HUDEP-2 (cell line): Measurements from ENCODE around the gene MSL1.

Experiments used
- DNase-seq, 76 experiments: peaks; one replicate each; lab custom pipeline; 2025; ENCODE audit not compliant: unreplicated experiment in 76 of 76; lab: John Stamatoyannopoulos, UW

Gene MSL1

GRCh38 chr17:40090237-40091119, 31.3 kb upstream of the MSL1 start:
- no peak for DNase-seq

GRCh38 chr17:40091691-40092397, 29.9 kb upstream of the MSL1 start:
- DNase-seq = no peak

- no peak for DNase-seq
Observed at GRCh38 chr17:40092581-40092980, 29.2 kb upstream of the MSL1 start.

- no peak for DNase-seq
Observed at GRCh38 chr17:40093005-40093579, 28.7 kb upstream of the MSL1 start.

GRCh38 chr17:40093580-40094201, 28.1 kb upstream of the MSL1 start:
- DNase-seq = no peak

GRCh38 chr17:40094874-40095273, 26.9 kb upstream of the MSL1 start:
- no peak for DNase-seq

GRCh38 chr17:40095351-40095943, 26.3 kb upstream of the MSL1 start:
- DNase-seq = no peak

GRCh38 chr17:40095944-40096791, 25.6 kb upstream of the MSL1 start:
- DNase-seq = peak in 1 of 76 experiments; percentile 40

GRCh38 chr17:40097087-40097486, 24.7 kb upstream of the MSL1 start:
- no peak for DNase-seq

- peak in 31 of 76 experiments; percentile 5 to 49 (median 23) for DNase-seq
Observed at GRCh38 chr17:40097931-40098845, 23.6 kb upstream of the MSL1 start.

- DNase-seq = peak in 75 of 76 experiments; percentile 75 to 100 (median 99)
Observed at GRCh38 chr17:40098846-40099618, 22.7 kb upstream of the MSL1 start.

GRCh38 chr17:40099619-40100418, 22.0 kb upstream of the MSL1 start:
- DNase-seq = peak in 1 of 76 experiments; percentile 34

- DNase-seq = no peak
Observed at GRCh38 chr17:40100419-40100668, 21.4 kb upstream of the MSL1 start, which contains the start of gene NR1D1. Gene NR1D1 (minus strand): TSS chr17:40100589. CDS start chr17:40100094, 495 bp downstream.

- peak in 74 of 76 experiments; percentile 49 to 97 (median 93) for DNase-seq
Observed at GRCh38 chr17:40100669-40101366, 21.0 kb upstream of the MSL1 start.

GRCh38 chr17:40101367-40102210, 20.2 kb upstream of the MSL1 start:
- no peak for DNase-seq
